VCaP (cell line): ENCODE data around the gene SRRM4.

Experiments
- H3K27ac ChIP-seq: fragments of 450-650 bp; 2 replicates; pipeline ENCODE4 v1.5.1; 2017
- CTCF ChIP-seq: fragments of 450-650 bp; conservative IDR thresholded peaks from 2 replicates; pipeline ENCODE4 v1.5.1; 2017; ENCODE audit warnings: mild to moderate bottlenecking, moderate library complexity

SRRM4 gene

DNA sequence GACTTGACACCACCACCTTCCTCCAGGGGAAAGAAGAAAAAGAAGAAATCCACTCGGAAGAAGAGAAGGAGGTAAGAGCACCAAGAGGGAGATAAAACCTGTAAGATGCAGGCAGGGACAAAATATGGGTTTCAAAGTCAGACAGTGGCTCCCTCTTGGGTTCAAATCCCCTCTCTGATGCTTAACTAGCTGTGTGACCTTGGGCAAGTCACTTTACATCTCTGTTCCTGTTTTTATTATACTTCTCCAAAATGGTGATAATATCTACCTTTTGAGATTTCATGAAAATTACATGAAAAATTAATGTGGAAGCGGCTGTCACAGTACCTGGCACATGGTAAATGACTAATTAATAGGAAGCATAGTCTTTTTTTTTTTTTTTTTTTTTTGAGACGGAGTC lies 133.0 kb downstream of the SRRM4 start:
- no peak for TF ChIP-seq CTCF
- no peak overlapping the region for H3K27ac ChIP-seq

DNA sequence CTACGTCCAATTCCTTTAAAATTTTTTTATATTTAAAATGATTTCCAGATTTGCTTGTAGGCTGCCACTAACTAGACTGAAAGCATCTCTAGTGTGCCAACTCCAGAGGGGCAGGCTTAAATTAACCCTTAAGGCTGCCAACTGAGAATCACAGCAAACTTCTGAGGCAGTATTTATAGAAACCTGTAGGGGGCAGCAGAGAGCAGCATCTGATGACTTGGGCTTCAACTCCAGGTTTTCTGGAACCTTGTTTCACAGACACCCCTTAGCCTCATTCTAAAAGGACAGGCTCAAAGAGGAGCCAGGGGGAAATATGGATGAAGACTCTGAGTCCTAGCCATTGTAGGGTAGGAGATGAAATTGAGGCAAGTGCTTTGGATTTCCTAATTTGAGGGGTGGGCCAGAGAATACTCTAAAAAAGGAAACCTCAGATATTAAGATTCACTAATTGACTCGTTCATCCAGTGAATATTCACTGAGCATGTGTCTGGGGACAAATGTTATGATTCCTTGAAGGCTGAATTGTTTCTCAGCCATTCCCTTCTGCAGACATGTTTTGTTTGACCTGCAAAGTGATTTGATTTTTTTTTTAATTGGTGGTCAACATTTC lies 134.1 kb downstream of the SRRM4 start:
- H3K27ac ChIP-seq = no peak overlapping the region
- TF ChIP-seq CTCF = peak; percentile 97

GRCh38 chr12:119117936-119118335 lies 136.6 kb downstream of the SRRM4 start:
- no peak overlapping the region for H3K27ac ChIP-seq
- no peak for TF ChIP-seq CTCF

- H3K27ac ChIP-seq = no peak overlapping the region
- TF ChIP-seq CTCF = no peak
Measured at GRCh38 chr12:119118625-119119024, 137.3 kb downstream of the SRRM4 start.

DNA sequence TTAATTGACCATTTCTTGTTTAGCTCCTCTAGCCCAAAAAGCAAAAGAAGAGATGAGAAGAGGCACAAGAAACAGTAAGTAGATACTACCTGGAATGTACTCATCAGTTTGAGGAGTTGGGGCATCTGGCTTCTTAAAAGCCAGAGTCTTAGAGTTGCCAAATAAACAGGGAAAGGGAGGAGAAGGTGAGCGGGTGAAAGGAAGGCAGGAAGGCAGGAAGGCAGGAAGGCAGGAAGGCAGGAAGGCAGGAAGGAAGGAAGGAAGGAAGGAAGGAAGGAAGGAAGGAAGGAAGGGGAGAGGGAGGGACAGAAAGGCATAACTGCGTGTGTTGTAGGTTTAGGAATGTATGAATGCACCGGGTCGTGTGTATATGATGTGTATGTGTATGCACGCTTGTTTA lies 140.7 kb downstream of the SRRM4 start:
- no peak for TF ChIP-seq CTCF
- no peak overlapping the region for H3K27ac ChIP-seq

GRCh38 chr12:119122751-119123150 lies 141.4 kb downstream of the SRRM4 start:
- no peak for TF ChIP-seq CTCF
- H3K27ac ChIP-seq = no peak overlapping the region

DNA sequence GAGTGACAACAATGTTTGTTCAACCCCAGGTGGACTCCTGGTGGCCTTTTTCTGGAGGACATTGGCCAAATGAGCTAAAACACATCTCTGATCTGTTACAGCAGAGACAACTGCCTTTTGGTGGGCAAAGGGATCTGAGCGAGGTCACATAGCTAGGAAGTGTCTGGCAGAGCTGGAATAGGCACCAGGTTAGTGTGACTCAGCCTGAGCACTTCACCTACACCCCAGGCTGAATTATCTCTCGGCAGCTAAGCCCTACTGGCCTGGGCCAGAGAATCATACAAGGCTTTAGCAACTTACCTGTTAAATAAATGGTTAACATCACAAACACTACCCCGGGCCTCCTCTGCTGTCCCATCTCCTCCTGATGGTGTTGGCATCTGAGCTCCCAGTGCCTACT lies 147.2 kb downstream of the SRRM4 start:
- TF ChIP-seq CTCF = no peak
- H3K27ac ChIP-seq = no peak overlapping the region
